Fibroblast of lung (primary cell): ENCODE data around the gene JMJD1C. TPM values are rescaled to one million over a fixed set of nuclear protein-coding genes. Genes with fewer than 3 reads are reported as not detected.

ENCODE experiments used
- DNase-seq, 2 donors: peaks; one replicate each; pipeline versions ENCODE4 v3.0.0 to v3.0.0-alpha.2; 2010; ENCODE audit warnings: low read depth in 2 of 2
- H2AFZ ChIP-seq: 2 replicates; pipeline ENCODE4 v1.5.1; 2012; ENCODE audit warnings: low read length, control low read depth, inconsistent platforms
- H3K27ac ChIP-seq: 2 replicates; pipeline ENCODE4 v1.5.1; 2011; ENCODE audit warnings: low read length, control low read depth; ENCODE audit not compliant: insufficient read depth
- H3K27me3 ChIP-seq: 2 replicates; pipeline ENCODE4 v1.5.1; 2011; ENCODE audit warnings: mild to moderate bottlenecking, low read length; ENCODE audit not compliant: control insufficient read depth, insufficient read depth
- H3K36me3 ChIP-seq: 2 replicates; pipeline ENCODE4 v1.5.1; 2011; ENCODE audit warnings: low read length; ENCODE audit not compliant: control insufficient read depth, insufficient read depth
- H3K4me1 ChIP-seq: 2 replicates; pipeline ENCODE4 v1.5.1; 2011; ENCODE audit warnings: low read length; ENCODE audit not compliant: control insufficient read depth, insufficient read depth; ENCODE audit errors: extremely low read depth
- H3K4me2 ChIP-seq: 2 replicates; pipeline ENCODE4 v1.5.1; 2011; ENCODE audit warnings: low read length, control low read depth; ENCODE audit not compliant: insufficient read depth; ENCODE audit errors: extremely low read depth
- H3K4me3 ChIP-seq, 4 experiments: fragments of 200-600 bp in 1 of 4; sonication (generic) in 1 of 4; replicated peaks in 1 of 4; 2 replicates each; pipeline ENCODE4 v1.5.1; 2011 to 2016; ENCODE audit warnings: low read length in 4 of 4, low read depth in 3 of 4, mild to moderate bottlenecking in 3 of 4, control low read depth in 2 of 4, inconsistent platforms in 1 of 4, mixed read lengths in 1 of 4; ENCODE audit not compliant: insufficient read depth in 1 of 4; ENCODE audit errors: control extremely low read depth in 1 of 4
- H3K79me2 ChIP-seq: 2 replicates; pipeline ENCODE4 v1.5.1; 2012; ENCODE audit warnings: mild to moderate bottlenecking, low read length, inconsistent platforms; ENCODE audit not compliant: control insufficient read depth, insufficient read depth
- H3K9ac ChIP-seq: 2 replicates; pipeline ENCODE4 v1.5.1; 2011; ENCODE audit warnings: mild to moderate bottlenecking, low read length, control low read depth; ENCODE audit not compliant: insufficient read depth
- H3K9me3 ChIP-seq: 2 replicates; pipeline ENCODE4 v1.5.1; 2012; ENCODE audit warnings: low read depth, low read length; ENCODE audit not compliant: control insufficient read depth, insufficient read depth
- H4K20me1 ChIP-seq: 2 replicates; pipeline ENCODE4 v1.5.1; 2011; ENCODE audit warnings: low read length; ENCODE audit not compliant: control insufficient read depth, insufficient read depth; ENCODE audit errors: extremely low read depth
- EZH2 ChIP-seq: IDR thresholded peaks from 2 replicates; pipeline ENCODE4 v1.5.1; 2012; ENCODE audit warnings: low read length, control low read depth, mild to moderate bottlenecking; ENCODE audit errors: missing control alignments
- polyA plus RNA-seq, 2 donors: library from polyadenylated mRNA; depleted of rRNA in 1 of 2; stranded (reverse) in 1 of 2; unstranded in 1 of 2; fragments of >200 nt; gene quantifications; 2 replicates each; pipeline ENCODE4 v1.2.1, GENCODE V29; 2011 to 2012; ENCODE audit warnings: missing spikeins in 1 of 2
- total RNA-seq: library from RNA; depleted of rRNA; stranded (reverse); fragments of >200 nt; gene quantifications from 2 replicates; pipeline ENCODE4 v1.2.1, GENCODE V29; 2014
- TF ChIP-seq, protein P1 (sequence below), 2 donors: IDR thresholded peaks in 1 of 2; conservative IDR thresholded peaks in 1 of 2; 1 replicate in 1 of 2; 2 replicates in 1 of 2; pipeline ENCODE4 v1.5.1; 2011 to 2012; ENCODE audit warnings: low read length in 2 of 2, control low read depth in 1 of 2, inconsistent platforms in 1 of 2, low read depth in 1 of 2, mild to moderate bottlenecking in 1 of 2

Gene JMJD1C
- total and polyA plus RNA-seq, 2 donors (not counting 1 experiment from before 2014, with no cell fraction given) = 39.9 to 67.0 TPM

DNA sequence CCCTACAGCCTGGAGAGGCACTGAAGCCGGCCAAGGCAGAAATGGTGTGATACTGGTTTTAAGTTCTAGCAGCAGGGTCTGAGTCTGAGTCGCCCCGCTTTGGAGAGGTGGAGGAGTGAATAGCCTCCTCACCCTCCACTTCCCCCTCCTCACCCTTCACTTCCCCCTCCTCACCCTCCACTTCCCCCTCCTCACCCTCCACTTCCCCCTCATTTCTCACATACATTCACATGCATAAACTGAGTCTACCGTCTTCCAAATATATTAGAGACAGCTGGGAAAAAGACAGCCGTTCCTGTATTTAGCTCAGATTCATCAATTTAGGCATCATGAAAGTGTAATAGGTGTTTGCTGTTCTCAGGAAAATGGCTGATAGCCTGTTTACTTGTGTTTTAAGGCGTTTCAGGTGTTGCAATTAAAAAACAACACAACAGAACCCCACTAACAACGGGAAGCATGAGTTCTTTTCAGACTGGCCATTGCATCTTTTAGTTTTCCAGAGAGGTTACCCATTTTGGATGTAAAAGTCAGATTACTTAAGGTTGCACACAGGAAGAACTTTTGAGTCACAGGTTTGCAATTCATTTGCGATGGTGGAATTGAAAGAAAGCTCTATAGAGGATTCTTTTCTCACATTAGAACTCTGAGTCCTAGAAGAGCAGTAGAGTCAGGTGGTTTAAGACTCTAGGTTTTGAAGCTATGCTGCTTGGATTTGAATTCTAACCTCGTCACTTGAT is 331.8 kb downstream of the JMJD1C start:
- H3K4me3 ChIP-seq = peak overlapping the region; percentile 88 to 95 (median 91)
- H3K27me3 ChIP-seq = no peaks in the 10 kb centered on the region
- H4K20me1 ChIP-seq = no peaks in the 10 kb centered on the region
- H3K79me2 ChIP-seq = peaks cover 54% of the 10 kb centered on the region
- TF ChIP-seq, protein P1, sequence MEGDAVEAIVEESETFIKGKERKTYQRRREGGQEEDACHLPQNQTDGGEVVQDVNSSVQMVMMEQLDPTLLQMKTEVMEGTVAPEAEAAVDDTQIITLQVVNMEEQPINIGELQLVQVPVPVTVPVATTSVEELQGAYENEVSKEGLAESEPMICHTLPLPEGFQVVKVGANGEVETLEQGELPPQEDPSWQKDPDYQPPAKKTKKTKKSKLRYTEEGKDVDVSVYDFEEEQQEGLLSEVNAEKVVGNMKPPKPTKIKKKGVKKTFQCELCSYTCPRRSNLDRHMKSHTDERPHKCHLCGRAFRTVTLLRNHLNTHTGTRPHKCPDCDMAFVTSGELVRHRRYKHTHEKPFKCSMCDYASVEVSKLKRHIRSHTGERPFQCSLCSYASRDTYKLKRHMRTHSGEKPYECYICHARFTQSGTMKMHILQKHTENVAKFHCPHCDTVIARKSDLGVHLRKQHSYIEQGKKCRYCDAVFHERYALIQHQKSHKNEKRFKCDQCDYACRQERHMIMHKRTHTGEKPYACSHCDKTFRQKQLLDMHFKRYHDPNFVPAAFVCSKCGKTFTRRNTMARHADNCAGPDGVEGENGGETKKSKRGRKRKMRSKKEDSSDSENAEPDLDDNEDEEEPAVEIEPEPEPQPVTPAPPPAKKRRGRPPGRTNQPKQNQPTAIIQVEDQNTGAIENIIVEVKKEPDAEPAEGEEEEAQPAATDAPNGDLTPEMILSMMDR (conservative IDR thresholded peaks at IDR 0.05 in 1 of 2, IDR thresholded peaks at IDR 0.05 in 1 of 2; ENCODE audit: low read depth in 1 of 2, low read length in 2 of 2) = no peak
- no peak for TF ChIP-seq EZH2
- H2AFZ ChIP-seq = peak overlapping the region; percentile 70
- peak overlapping the region; percentile 97 for H3K27ac ChIP-seq
- H3K4me1 ChIP-seq = no peaks in the 10 kb centered on the region
- DNase-seq = peak; percentile 40 to 60
- H3K9me3 ChIP-seq = no peaks in the 10 kb centered on the region
- H3K9ac ChIP-seq = peak overlapping the region; percentile 97
- H3K36me3 ChIP-seq = no peaks in the 10 kb centered on the region
- peak overlapping the region; percentile 89 for H3K4me2 ChIP-seq

DNA sequence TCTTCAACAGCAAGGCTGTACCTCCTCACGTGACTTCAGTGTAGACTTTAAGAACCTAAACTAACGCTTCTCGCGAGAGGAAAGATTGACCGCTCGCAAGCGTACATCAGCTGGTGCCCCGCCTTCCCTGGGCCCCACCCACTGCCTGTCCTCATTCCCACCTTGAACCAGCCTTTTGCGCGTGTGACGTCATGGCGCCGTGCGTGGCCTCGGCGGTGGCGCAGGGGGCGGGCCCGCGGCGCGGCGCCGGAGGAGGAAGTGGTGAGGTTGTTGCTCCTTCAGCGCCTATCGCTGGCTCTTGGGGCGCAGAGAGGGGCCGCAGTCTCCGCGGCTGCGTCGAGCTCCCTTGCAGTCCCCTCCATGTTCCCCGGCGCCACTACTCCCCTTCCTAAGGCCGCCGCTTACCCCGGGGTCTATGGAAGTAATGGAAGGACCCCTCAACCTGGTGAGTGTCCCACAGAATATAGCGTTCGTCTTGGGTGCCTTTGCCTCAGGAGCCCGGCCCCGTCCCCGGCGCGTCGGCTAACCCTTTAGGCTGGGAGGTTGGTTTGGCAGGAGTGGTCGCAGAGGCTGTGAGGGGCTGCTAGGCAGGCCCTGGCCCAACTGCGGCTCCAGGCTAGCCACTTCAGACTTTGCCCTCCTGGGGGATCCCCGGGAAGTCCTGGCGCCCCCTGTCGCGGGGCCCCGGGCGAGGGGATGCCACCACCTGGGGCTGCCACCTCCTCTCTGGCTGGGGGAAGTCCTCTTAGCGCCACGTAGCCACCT is 332.5 kb downstream of the JMJD1C start, which contains the start of gene NRBF2:
TSS of gene NRBF2 (plus strand) at position 273 of the 765 bp plus-strand sequence. CDS start at position 416, 143 bp downstream.
- H3K4me2 ChIP-seq = peak within 1 kb of the TSS; percentile 89
- H3K9me3 ChIP-seq = no peaks in the 10 kb centered on the region
- H3K4me1 ChIP-seq = no peaks in the 10 kb centered on the region
- peak within 1 kb of the TSS; percentile 83 for H2AFZ ChIP-seq
- no peaks in the 10 kb centered on the region for H3K27me3 ChIP-seq
- no peaks in the 10 kb centered on the region for H4K20me1 ChIP-seq
- peaks cover 49% of the 10 kb centered on the region for H3K79me2 ChIP-seq
- H3K4me3 ChIP-seq = peak within 1 kb of the TSS; percentile 88 to 95 (median 91)
- peak within 1 kb of the TSS; percentile 97 for H3K9ac ChIP-seq
- peak within 1 kb of the TSS; percentile 97 for H3K27ac ChIP-seq
- TF ChIP-seq, protein P1 (conservative IDR thresholded peaks at IDR 0.05 in 1 of 2, IDR thresholded peaks at IDR 0.05 in 1 of 2; ENCODE audit: low read depth in 1 of 2, low read length in 2 of 2) = peak; percentile 16 to 40
- no peak for TF ChIP-seq EZH2
- H3K36me3 ChIP-seq = no peaks in the 10 kb centered on the region
- DNase-seq = peak; percentile 98 to 99

DNA sequence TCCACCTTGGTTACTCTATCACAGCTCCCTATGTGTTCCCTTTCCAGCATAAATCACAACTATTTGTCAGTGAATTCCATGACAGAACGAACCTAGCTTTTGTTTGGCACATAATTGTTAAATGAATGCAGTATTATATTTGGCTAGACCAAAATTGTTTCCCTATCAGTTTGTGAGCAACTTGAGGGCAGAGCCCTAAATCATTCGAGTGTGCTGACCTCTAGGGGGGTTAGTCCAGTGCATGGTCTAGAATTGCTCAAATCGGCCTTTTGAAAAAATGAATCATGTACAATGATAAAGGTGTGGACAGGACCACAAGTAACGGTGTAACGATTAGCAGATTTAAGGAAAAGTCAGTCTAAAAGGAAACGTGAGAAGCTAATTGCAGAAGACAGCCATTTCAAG is 333.1 kb downstream of the JMJD1C start:
- no peak for DNase-seq
- Histone ChIP-seq H3K4me1 (no peaks in the 10 kb centered on the region), H4K20me1 (no peaks in the 10 kb centered on the region), H3K27ac (peak overlapping the region; percentile 97), H3K36me3 (no peaks in the 10 kb centered on the region), H3K9me3 (no peaks in the 10 kb centered on the region), H3K79me2 (peaks cover 43% of the 10 kb centered on the region), H3K27me3 (no peaks in the 10 kb centered on the region), H3K4me2 (peak overlapping the region; percentile 60), H3K4me3 (peak overlapping the region in 2 of 4 experiments; percentile 3 to 46), H3K9ac (no peak overlapping the region), H2AFZ (peak overlapping the region; percentile 83)
- no peak for TF ChIP-seq EZH2
- TF ChIP-seq, protein P1 (conservative IDR thresholded peaks at IDR 0.05 in 1 of 2, IDR thresholded peaks at IDR 0.05 in 1 of 2; ENCODE audit: low read depth in 1 of 2, low read length in 2 of 2) = no peak
